ENCODE data around the gene C11orf91. TPM values are rescaled to one million over a fixed set of nuclear protein-coding genes. Genes with fewer than 3 reads are reported as not detected.

The C11orf91 gene
- total and polyA plus RNA-seq, 2 of the 4 experiments (the other 2 are of a cell fraction), result 0.10 TPM; not detected in 1

- Histone ChIP-seq H2BK5ac (ENCODE audit: low read depth, low read length, poor library complexity, severe bottlenecking) (peak overlapping the region; percentile 86), H3K36me3 (ENCODE audit: control insufficient read depth, insufficient read depth, low read length) (peaks cover 17% of the 10 kb centered on the region), H3K14ac (replicated peaks; ENCODE audit: low read depth, low read length) (peak overlapping the region; percentile 91), H3K4me2 (ENCODE audit: low read depth, low read length) (peak overlapping the region; percentile 95), H2BK15ac (ENCODE audit: low read depth, low read length) (peak overlapping the region; percentile 69; the same call in 2 of the 3 replicates), H2AFZ (replicated peaks; ENCODE audit: low read length, poor library complexity) (peak overlapping the region; percentile 80), H3K18ac (ENCODE audit: low read depth, low read length) (peak overlapping the region; percentile 57), H2AK5ac (ENCODE audit: low read depth, low read length) (peak overlapping the region; percentile 88), H4K5ac (ENCODE audit: low read depth, low read length) (peak overlapping the region; percentile 44), H3K27me3 (ENCODE audit: control insufficient read depth, insufficient read depth, low read length) (no peaks in the 10 kb centered on the region), H4K20me1 (ENCODE audit: insufficient read depth, low read length) (peaks cover 47% of the 10 kb centered on the region), H3K9me3 (ENCODE audit: control insufficient read depth, insufficient read depth, low read length) (no peaks in the 10 kb centered on the region; the same call in 1 of the 2 replicates), H3K4me1 (ENCODE audit: control insufficient read depth, insufficient read depth, low read length) (peaks cover 19% of the 10 kb centered on the region), H3K4me3 (ENCODE audit: insufficient read depth, low read depth, low read length) (peak overlapping the region; percentile 77), H2AK9ac (replicated peaks; ENCODE audit: low read depth, low read length, poor library complexity) (peak overlapping the region; percentile 94), H2BK120ac (ENCODE audit: low read depth, low read length) (peak overlapping the region; percentile 49; the same call in 1 of the 2 replicates), H3K56ac (ENCODE audit: extremely low read depth, insufficient read depth, low read length) (peak overlapping the region; percentile 89; the same call in 1 of the 2 replicates), H4K8ac (ENCODE audit: low read depth in 2 of 2, low read length in 2 of 2) (peak overlapping the region; percentile 49 to 65; a peak in 2 of 4 replicates), H3K9me1 (ENCODE audit: insufficient read depth, low read length) (peaks cover 26% of the 10 kb centered on the region), H3K23ac (ENCODE audit: low read depth, low read length) (peak overlapping the region; percentile 98), H2BK20ac (ENCODE audit: low read depth, low read length) (no peak overlapping the region), H3K27ac (ENCODE audit: insufficient read depth, low read length) (peak overlapping the region; percentile 67), H3K9ac (ENCODE audit: low read depth, low read length) (peak overlapping the region; percentile 92), H3K79me1 (ENCODE audit: low read depth in 1 of 2, low read length in 2 of 2) (peaks cover 8 to 50% of the 10 kb centered on the region in 2 experiments; a peak in 3 of 4 replicates), H4K91ac (ENCODE audit: insufficient read depth, low read depth, low read length) (peak overlapping the region; percentile 60), H3K4ac (ENCODE audit: low read depth, low read length) (peak overlapping the region; percentile 87)
- ChIA-PET POLR2A (ENCODE audit: unreplicated experiment) (interaction anchor here (1.4 to 1.5 kb wide), 2 partner anchors 35 to 43 kb away, joined by 3 read pairs; partner anchors contain the start of gene C11orf91), CTCF (interaction anchor here (0.7 to 1.4 kb wide), 2 partner anchors 24 to 44 kb away, joined by 3 to 4 read pairs; no protein-coding TSS in a partner anchor)
- intact Hi-C loops (cut with micrococcal nuclease) (loop anchor here (2.0 kb wide), 1 partner anchor 43 kb away; no protein-coding TSS in a partner anchor), dilution Hi-C loops (cut with HindIII; ENCODE audit: low sequenced_read_pairs, unreplicated experiment) (no loop called here), in situ Hi-C loops (cut with MboI; ENCODE audit: low sequenced_read_pairs) (no loop called here)
- ATAC-seq (ENCODE audit: low read depth), result peak; percentile 10
- 0% methylated on average over 7 of the region's 53 CpGs; no CpG with 5 or more reads in 1 of the 2 experiments for WGBS, 2 experiments (ENCODE audit: extremely low coverage in 2 of 2, insufficient read length in 1 of 2)
- TSS peak; percentile 38 for BruUV-seq (replicated peaks)
- DNase-seq, result no peak
- TF ChIP-seq NFE2L2 (IDR thresholded peaks at IDR 0.05; ENCODE audit: low read depth, low read length) (no peak), BHLHE40 (IDR thresholded peaks at IDR 0.05; ENCODE audit: low read depth, low read length) (no peak), CHD1 (IDR thresholded peaks at IDR 0.05; ENCODE audit: low read depth, low read length) (no peak), CEBPB (IDR thresholded peaks at IDR 0.05; ENCODE audit: low read depth, low read length) (no peak), MXI1 (IDR thresholded peaks at IDR 0.05; ENCODE audit: borderline replicate concordance, low read depth, low read length) (no peak), SMC3 (IDR thresholded peaks at IDR 0.05; ENCODE audit: low read depth, low read length) (no peak), MAZ (IDR thresholded peaks at IDR 0.05; ENCODE audit: borderline replicate concordance, low read depth, low read length) (no peak), FOS (IDR thresholded peaks at IDR 0.05; ENCODE audit: low read depth, low read length) (no peak), ELK1 (IDR thresholded peaks at IDR 0.05; ENCODE audit: borderline replicate concordance, low read depth, low read length) (no peak), MAFK (IDR thresholded peaks at IDR 0.05; ENCODE audit: low read depth, low read length) (no peak), RCOR1 (IDR thresholded peaks at IDR 0.05; ENCODE audit: insufficient replicate concordance, low read length) (no peak), USF2 (IDR thresholded peaks at IDR 0.05; ENCODE audit: low read depth, low read length) (no peak), RAD21 (IDR thresholded peaks at IDR 0.05; ENCODE audit: low read length) (no peak)
These were observed 34.9 kb upstream of the C11orf91 start for GRCh38 chr11:33735271-33736147.

Data from IMR-90 (cell line).